UCSD-AML1 (cell line): ENCODE measurements around the gene SULT4A1.
"Not testable (repeated sequence)": the region's sequence is repeated elsewhere in the genome, so short reads cannot be mapped to it uniquely, and the experiment has no call there.

Experiments used
- DNase-seq: peaks from one replicate; lab custom pipeline; 2025; ENCODE audit not compliant: unreplicated experiment; lab: John Stamatoyannopoulos, UW

SULT4A1 gene

DNA sequence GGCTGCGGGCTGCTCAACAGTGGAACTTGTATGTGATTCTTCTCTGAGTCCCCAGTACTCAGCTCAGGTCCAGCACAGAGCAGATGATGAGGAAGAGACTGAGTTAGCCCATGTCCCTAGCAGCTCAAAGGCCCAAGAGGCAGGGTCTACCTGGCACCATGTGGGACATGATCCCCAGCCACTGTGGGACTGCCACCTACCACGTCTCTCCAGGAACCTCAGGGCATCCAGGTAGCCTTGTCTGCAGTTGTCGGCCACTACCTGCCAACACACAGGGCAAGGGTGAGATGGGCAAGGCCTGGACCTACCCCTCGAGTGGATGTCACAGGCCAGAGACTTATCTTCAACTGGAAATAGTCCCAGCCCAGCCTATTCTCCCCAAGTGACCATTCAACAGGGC lies 25.1 kb upstream of the SULT4A1 start:
- DNase-seq: no peak

- no peak for DNase-seq
Measured at GRCh38 chr22:43886231-43886630, 23.9 kb upstream of the SULT4A1 start.

GRCh38 chr22:43885786-43886185 lies 23.5 kb upstream of the SULT4A1 start:
- no peak for DNase-seq

DNA sequence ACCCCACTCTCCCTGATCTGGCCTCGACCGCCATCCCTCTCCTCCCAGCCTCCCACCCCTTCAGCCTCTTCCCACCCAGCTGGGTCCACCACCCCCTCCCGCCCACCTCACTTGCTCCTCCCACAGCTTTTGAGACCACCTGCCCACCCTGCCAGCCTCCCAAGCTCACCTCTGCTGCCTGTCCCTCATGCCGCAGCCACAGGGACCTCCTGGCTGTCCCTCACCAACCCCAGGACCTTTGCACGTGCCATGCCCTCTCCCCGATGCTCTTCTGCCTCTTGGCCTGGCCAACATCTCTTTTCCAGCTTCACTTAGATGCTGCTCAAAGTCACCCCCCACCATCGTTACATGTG lies 23.0 kb upstream of the SULT4A1 start:
- no peak for DNase-seq

DNA sequence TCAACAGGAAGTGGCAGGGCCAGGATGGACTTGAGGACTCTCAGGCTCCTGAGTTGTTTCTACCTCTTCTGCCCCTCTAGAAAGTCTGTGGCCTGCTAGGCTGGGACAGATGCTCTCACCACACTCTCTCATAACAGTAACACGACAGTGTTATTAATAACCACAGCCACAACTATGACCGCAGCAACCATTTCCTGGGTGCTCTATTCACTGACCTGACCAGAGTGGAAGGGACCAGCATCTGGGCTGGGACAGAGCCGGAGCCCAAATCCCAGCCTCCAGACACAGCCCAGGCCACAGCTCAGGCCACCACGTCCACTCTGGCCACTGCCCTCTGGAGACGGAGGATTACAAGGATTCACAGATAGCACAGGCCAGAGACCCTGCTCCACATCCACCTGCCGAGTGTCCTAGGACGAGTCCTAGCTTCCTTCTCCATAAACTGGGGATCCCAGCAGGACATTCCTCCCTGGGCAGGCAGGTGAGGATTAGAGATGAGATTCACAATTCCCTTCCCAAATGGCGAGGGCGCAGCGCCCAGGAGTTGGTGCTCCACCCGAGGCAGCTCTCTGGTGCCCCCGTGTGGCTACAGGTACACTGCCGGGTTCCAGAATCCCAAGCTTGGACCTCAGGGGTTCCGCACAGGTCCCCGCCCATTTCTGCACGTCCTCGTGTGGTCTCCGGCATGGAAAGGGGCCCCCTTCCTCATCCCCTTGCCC lies 22.4 kb upstream of the SULT4A1 start:
- peak; percentile 65 for DNase-seq

GRCh38 chr22:43883719-43884415 lies 21.6 kb upstream of the SULT4A1 start:
- DNase-seq: no peak

GRCh38 chr22:43883012-43883661 lies 20.8 kb upstream of the SULT4A1 start:
- peak; percentile 43 for DNase-seq

GRCh38 chr22:43882122-43882767 lies 19.9 kb upstream of the SULT4A1 start:
- no peak for DNase-seq

DNA sequence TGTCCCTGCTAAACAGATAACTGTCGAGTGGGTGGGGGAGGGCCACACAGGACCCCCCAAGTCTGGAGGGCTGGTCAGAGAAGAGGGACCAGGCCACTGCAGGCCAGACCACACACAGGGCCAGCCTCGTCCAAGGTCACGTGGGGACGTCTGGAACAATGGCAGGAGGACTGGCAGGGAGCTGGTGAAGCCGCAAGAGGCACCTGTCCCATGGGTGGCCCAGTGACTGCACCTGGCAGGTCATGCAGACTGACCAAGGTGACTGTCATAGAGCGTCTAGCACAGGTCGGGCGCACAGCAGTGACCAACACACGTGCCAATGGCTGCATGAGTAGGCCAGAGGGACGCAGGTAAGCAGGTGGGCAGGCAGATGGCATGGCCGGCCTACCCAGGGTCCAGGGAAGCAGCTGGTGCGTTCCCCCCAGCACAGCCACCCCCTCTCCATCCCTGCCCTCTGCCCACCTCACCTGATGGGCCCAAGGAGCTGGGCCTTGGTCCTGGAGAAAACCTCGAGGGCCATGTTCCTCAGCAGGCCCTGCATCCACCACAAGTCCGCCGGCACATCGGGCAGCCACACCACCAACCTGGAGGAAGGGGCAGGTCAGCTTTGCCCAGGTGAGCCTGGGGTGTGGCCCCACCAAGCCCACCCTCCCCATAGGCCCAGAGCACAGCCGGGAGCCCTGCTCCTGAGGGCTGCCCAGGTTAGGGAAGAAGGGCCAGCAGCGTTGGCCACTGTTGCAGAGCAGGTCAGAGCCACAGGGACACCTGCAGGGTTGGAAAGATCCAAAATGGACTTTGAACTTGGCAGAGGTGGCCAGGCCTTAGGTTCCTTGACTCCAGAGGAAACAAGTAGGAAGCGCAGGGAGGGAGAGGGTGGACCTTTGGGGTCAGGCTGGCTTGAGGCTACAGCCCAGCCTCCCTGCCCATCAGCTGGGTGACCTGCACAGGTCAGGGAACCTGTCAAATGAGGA lies 19.1 kb upstream of the SULT4A1 start:
- no peak for DNase-seq

DNA sequence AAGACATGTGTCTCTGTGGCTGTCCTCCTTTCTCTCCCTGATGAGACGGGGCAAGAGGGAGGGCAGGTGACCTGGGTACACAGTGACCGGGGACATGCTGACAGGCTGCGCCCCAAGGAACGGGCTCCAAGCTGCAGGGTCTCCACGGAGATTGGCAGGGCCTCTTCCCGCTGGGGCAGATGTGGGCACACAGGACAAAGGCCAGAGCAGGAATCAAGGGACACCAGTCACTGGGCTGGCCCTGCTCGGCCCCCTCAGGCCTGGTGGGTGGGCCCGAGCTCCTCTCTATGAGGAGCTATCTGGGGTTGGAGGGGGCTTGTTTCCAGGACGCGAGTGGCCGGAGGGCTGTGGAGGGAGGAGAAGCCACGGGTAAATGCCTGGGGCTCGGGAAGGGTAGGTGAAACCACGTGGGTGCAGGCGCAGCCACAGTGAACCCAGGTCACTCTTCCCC lies 18.3 kb upstream of the SULT4A1 start:
- no peak for DNase-seq

GRCh38 chr22:43879901-43880540 lies 17.7 kb upstream of the SULT4A1 start:
- no peak for DNase-seq

GRCh38 chr22:43878831-43879550 lies 16.7 kb upstream of the SULT4A1 start:
- no peak for DNase-seq

DNA sequence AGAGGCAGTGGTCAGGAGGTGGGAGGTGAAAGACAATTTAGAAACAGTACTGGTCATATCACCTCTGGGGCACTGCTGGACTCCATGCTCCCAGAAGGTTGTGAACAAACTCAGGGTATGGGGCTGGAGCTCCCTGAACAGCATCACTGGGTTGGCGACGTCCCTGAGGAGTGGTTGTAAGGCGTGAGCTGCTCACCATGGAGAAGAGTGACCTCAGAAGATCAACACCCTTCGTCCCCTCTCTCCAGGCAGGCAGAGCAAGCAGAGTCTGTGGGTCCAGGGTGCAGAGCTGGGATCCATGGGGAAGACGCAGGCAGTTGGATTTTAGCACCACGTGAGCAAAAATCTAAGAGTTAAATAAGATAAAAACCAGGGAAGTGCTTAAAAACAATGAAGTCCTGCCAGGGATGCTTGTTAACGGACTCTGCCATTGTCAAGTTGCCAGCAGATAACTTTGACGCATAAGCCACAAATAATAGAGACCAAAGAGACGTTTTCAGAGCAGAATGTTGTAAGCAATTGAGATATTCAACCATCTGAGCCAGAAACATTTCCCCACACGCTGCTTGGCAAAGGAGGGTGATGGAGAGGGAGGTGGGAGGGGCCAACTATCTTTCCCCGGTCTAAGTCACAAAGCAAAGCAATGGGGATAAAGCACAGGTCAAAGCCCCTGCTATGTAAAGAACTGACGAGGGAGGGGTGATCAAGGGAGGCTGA lies 15.9 kb upstream of the SULT4A1 start:
- no peak for DNase-seq

DNA sequence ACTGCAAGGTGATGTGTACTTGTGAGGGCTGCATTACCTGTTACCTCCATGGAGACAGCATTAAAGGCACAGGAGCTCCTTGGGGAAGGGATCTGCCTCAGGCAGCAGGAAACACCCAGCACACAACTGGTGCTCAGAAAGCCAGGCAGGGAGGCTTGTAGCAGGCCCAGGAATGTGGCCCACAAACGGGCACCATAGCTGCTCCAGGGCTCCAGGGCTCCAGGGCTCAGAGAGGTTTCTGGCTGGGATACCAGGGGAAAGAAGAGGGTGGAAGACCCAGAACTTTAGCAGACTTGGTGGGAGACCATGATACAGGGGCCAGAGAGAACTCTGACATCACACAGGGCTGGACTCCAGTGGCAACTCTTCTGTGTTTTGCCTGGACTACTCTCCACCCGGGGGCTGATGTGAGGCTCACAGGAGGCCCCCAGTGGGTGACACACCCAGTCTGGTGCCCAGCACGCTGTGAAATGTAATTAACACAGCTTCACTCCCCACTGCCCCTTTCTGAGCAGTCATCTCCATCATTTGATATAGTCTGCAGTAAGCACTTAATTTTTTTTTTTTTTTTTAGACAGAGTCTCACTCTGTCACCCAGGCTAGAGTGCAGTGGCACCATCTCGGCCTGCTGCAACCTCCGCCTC lies 14.7 kb upstream of the SULT4A1 start:
- no peak for DNase-seq

- DNase-seq: no peak
Measured at GRCh38 chr22:43869799-43870198, 7.5 kb upstream of the SULT4A1 start.

DNA sequence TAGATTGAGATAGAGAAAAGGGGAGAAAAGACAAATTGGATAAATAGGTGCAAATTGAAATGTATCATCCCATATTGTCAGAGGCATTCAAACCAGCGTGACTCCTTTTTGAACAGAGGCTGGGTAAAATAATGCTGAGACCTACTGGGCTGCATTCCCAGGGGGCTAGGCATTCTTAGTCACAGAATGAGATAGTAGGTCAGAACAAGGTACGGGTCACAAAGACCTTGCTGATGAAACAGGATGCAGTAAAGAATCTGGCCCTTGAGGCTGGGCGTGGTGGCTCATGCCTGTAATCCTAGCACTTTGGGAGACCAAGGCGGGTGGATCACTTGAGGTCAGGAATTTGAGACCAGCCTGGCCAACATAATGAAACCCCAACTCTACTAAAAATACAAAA lies 6.7 kb upstream of the SULT4A1 start:
- DNase-seq: not testable (repeated sequence)

GRCh38 chr22:43867839-43868635 lies 5.7 kb upstream of the SULT4A1 start:
- DNase-seq: peak; percentile 65

- no peak for DNase-seq
Measured at GRCh38 chr22:43862882-43863202, 529 bp upstream of the SULT4A1 start.
